Progenitor cell of endocrine pancreas (in vitro differentiated cells): ENCODE results near the gene SLC35G2. TPM values are rescaled to one million over a fixed set of nuclear protein-coding genes. Genes with fewer than 3 reads are reported as not detected.

Source experiments
- DNase-seq: peaks from one replicate; pipeline ENCODE4 v3.0.0; 2021; ENCODE audit warnings: low spot score; ENCODE audit not compliant: unreplicated experiment
- H3K27ac Mint-ChIP-seq: 2 replicates; pipeline ENCODE4 v1.8.0; 2021; ENCODE audit warnings: mild to moderate bottlenecking, moderate library complexity, mixed read lengths
- H3K27me3 Mint-ChIP-seq: 2 replicates; pipeline ENCODE4 v1.8.0; 2021; ENCODE audit warnings: mixed read lengths
- H3K36me3 Mint-ChIP-seq: 2 replicates; pipeline ENCODE4 v1.8.0; 2022; ENCODE audit warnings: mixed read lengths; ENCODE audit not compliant: insufficient read depth
- H3K4me1 Mint-ChIP-seq: 2 replicates; pipeline ENCODE4 v1.8.0; 2021; ENCODE audit warnings: low read depth, mixed read lengths
- H3K4me3 Mint-ChIP-seq: 2 replicates; pipeline ENCODE4 v1.8.0; 2021; ENCODE audit warnings: low read depth, mild to moderate bottlenecking, moderate library complexity, mixed read lengths
- H3K9me3 Mint-ChIP-seq: 2 replicates; pipeline ENCODE4 v1.8.0; 2021; ENCODE audit warnings: low read depth, mixed read lengths
- CTCF ChIP-seq: fragments of 200-600 bp; sonication (generic); IDR thresholded peaks from one replicate; pipeline ENCODE4 v1.5.0; 2021; ENCODE audit warnings: antibody characterized with exemption, mild to moderate bottlenecking; ENCODE audit not compliant: unreplicated experiment
- total RNA-seq: library from RNA; stranded (reverse); gene quantifications from 2 replicates; pipeline ENCODE4 v1.2.1, GENCODE V29; 2021

The SLC35G2 gene
- total RNA-seq, 1 donor from 2014 or later, result 2.3 TPM

- TF ChIP-seq CTCF, result no peak
- Mint-ChIP-seq H3K9me3 (no peaks in the 10 kb centered on the region), H3K36me3 (no peaks in the 10 kb centered on the region), H3K4me3 (no peak overlapping the region), H3K27me3 (peaks cover 39% of the 10 kb centered on the region), H3K27ac (no peak overlapping the region), H3K4me1 (peaks cover 9% of the 10 kb centered on the region)
- no peak for DNase-seq
Measured at GRCh38 chr3:136817448-136817847, 1.5 kb upstream of the SLC35G2 start.

- no peaks in the 10 kb centered on the region for H3K9me3 Mint-ChIP-seq
- no peak for DNase-seq
- peak overlapping the region; percentile 83 for H3K27ac Mint-ChIP-seq
Measured at GRCh38 chr3:136818191-136818768, 646 bp upstream of the SLC35G2 start.

GRCh38 chr3:136819392-136819730, 435 bp downstream of the SLC35G2 start:
- Mint-ChIP-seq H3K27me3 (peaks cover 43% of the 10 kb centered on the region), H3K27ac (peak overlapping the region; percentile 84), H3K36me3 (no peaks in the 10 kb centered on the region), H3K4me3 (peak overlapping the region; percentile 77), H3K9me3 (peaks cover 3% of the 10 kb centered on the region), H3K4me1 (peaks cover 9% of the 10 kb centered on the region)
- TF ChIP-seq CTCF, result no peak
- peak; percentile 10 for DNase-seq

More at GRCh38 chr3:136818191-136818768, 646 bp upstream of the SLC35G2 start:
- Mint-ChIP-seq H3K36me3 (no peaks in the 10 kb centered on the region), H3K4me3 (peak overlapping the region; percentile 77), H3K27me3 (peaks cover 43% of the 10 kb centered on the region), H3K4me1 (peaks cover 9% of the 10 kb centered on the region)
- TF ChIP-seq CTCF, result no peak

- no peak for TF ChIP-seq CTCF
- H3K9me3 Mint-ChIP-seq, result peaks cover 3% of the 10 kb centered on the region
- peaks cover 43% of the 10 kb centered on the region for H3K27me3 Mint-ChIP-seq
- peaks cover 9% of the 10 kb centered on the region for H3K4me1 Mint-ChIP-seq
- peak; percentile 31 for DNase-seq
- peak overlapping the region; percentile 77 for H3K4me3 Mint-ChIP-seq
- no peaks in the 10 kb centered on the region for H3K36me3 Mint-ChIP-seq
- H3K27ac Mint-ChIP-seq, result peak overlapping the region; percentile 84
Measured at GRCh38 chr3:136819731-136820679, 1.1 kb downstream of the SLC35G2 start.

GRCh38 chr3:136831461-136831860, 12.5 kb downstream of the SLC35G2 start:
- no peak for TF ChIP-seq CTCF
- H3K27me3 Mint-ChIP-seq, result no peaks in the 10 kb centered on the region
- H3K9me3 Mint-ChIP-seq, result peaks cover 12% of the 10 kb centered on the region
- no peaks in the 10 kb centered on the region for H3K4me1 Mint-ChIP-seq
- peaks cover 5% of the 10 kb centered on the region for H3K36me3 Mint-ChIP-seq
- DNase-seq, result no peak
- H3K27ac Mint-ChIP-seq, result no peak overlapping the region
- no peak overlapping the region for H3K4me3 Mint-ChIP-seq
